ENCODE results near the gene SYT11.

DNA sequence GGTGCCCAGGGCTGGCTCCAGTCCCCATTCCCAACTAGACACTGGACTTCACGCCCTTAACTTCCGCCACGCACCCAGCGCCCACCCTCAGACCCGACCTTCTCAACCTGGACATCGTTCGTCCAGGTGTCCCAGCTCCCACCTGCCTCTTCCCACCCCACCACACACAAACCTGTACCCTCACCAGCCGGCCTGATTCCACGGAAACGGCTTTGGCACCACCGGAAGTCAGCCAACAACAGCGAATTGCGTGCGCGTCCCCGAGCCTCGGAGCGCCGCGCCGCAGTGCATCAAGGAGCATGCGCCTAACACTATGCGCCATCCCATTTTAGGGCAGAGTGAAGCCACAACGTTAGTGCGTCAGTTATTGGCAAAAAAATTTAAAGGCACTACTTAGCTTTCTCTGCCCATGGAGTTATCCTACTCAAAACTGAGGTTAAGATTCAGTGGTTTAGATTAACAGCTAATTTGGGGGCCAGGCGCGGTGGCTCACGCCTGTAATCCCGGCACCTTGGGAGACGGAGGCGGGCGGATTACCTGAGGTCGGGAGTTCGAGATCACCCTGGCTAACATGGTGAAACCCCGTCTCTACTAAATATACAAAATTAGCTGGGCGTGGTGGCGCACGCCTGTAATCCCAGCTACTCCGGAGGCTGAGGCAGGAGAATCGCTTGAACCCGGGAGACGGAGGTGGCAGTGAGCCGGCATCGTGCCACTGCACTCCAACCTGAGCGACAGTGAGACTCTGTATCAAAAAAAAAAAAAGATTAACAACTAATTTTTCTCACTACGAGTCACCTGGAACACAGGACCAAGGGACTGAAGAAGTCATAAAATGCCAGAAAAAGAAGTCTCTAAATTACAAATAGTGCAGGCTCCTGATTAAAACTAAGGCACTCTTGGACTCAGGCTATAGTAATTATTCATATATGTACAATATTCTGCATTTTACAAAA is 2.1 kb upstream of the SYT11 start, which contains the start of gene GON4L:
- no peak for TF ChIP-seq GATA2 (IDR thresholded peaks at IDR 0.05; ENCODE audit: low read depth, low read length)
- TF ChIP-seq GATA3 (IDR thresholded peaks at IDR 0.05; ENCODE audit: low read depth, low read length) = no peak

All from SH-SY5Y (cell line).